OCI-LY1 (cell line): ENCODE data around the gene RSPH9.

Experiments used
- H2AFZ ChIP-seq: fragments of 200-600 bp; sonication (generic), shearing (Covaris generic); 2 replicates; pipeline ENCODE4 v1.6.0; 2014; ENCODE audit warnings: antibody characterized with exemption, mild to moderate bottlenecking, low read length
- H3F3A ChIP-seq: fragments of 200-600 bp; sonication (generic), shearing (Covaris generic); 2 replicates; pipeline ENCODE4 v1.6.0; 2014; ENCODE audit warnings: mild to moderate bottlenecking, antibody characterized with exemption, low read length, moderate library complexity; ENCODE audit not compliant: insufficient read depth
- H3K27ac ChIP-seq: fragments of 200-600 bp; sonication (generic); 2 replicates; pipeline ENCODE4 v1.5.1; 2014; ENCODE audit warnings: low read length, mixed run types, mild to moderate bottlenecking, low read depth; ENCODE audit not compliant: poor library complexity, severe bottlenecking
- H3K27me3 ChIP-seq: fragments of 200-600 bp; sonication (generic); 2 replicates; pipeline ENCODE4 v1.6.0; 2014; ENCODE audit warnings: antibody characterized with exemption, mild to moderate bottlenecking, low read length, moderate library complexity; ENCODE audit not compliant: insufficient read depth
- H3K36me3 ChIP-seq: fragments of 200-600 bp; sonication (generic); 2 replicates; pipeline ENCODE4 v1.6.1; 2014; ENCODE audit warnings: mild to moderate bottlenecking, antibody characterized with exemption, low read length, moderate library complexity, mixed read lengths; ENCODE audit not compliant: insufficient read depth
- H3K4me1 ChIP-seq: fragments of 200-600 bp; sonication (generic); 2 replicates; pipeline ENCODE4 v1.5.1; 2014; ENCODE audit warnings: mild to moderate bottlenecking, low read length, moderate library complexity; ENCODE audit not compliant: insufficient read depth, severe bottlenecking
- H3K4me2 ChIP-seq: fragments of 200-600 bp; sonication (generic), shearing (Covaris generic); 2 replicates; pipeline ENCODE4 v1.6.1; 2014; ENCODE audit warnings: low read length
- H3K4me3 ChIP-seq: fragments of 200-600 bp; sonication (generic); 2 replicates; pipeline ENCODE4 v1.5.1; 2014; ENCODE audit warnings: low read length, low read depth, mild to moderate bottlenecking, mixed read lengths; ENCODE audit not compliant: poor library complexity, severe bottlenecking
- H3K79me2 ChIP-seq: fragments of 200-600 bp; shearing (Covaris generic); 2 replicates; pipeline ENCODE4 v1.6.1; 2016; ENCODE audit warnings: mixed run types, low read length, mixed read lengths; ENCODE audit not compliant: insufficient read depth
- H3K9ac ChIP-seq: fragments of 200-600 bp; sonication (generic), shearing (Covaris generic); 2 replicates; pipeline ENCODE4 v1.6.1; 2014; ENCODE audit warnings: mild to moderate bottlenecking, low read length, mixed read lengths
- H3K9me2 ChIP-seq: fragments of 200-600 bp; sonication (generic), shearing (Covaris generic); 2 replicates; pipeline ENCODE4 v1.6.1; 2014; ENCODE audit warnings: low read depth, mild to moderate bottlenecking, low read length, mixed read lengths
- H3K9me3 ChIP-seq: fragments of 200-600 bp; shearing (Covaris generic); 2 replicates; pipeline ENCODE4 v1.6.1; 2014; ENCODE audit warnings: low read length, mixed read lengths
- H4K20me1 ChIP-seq: fragments of 200-600 bp; sonication (generic), shearing (Covaris generic); 2 replicates; pipeline ENCODE4 v1.6.0; 2016; ENCODE audit warnings: mild to moderate bottlenecking, low read length; ENCODE audit not compliant: insufficient read depth
- EZH2 ChIP-seq: fragments of 200-600 bp; sonication (generic), shearing (Covaris generic); IDR thresholded peaks from 2 replicates; pipeline ENCODE4 v1.8.0; 2017; ENCODE audit warnings: borderline replicate concordance, mixed run types, mild to moderate bottlenecking, antibody characterized with exemption, low read length, moderate library complexity, mixed read lengths
- TF ChIP-seq, protein P1 (sequence below): fragments of 200-600 bp; sonication (generic), shearing (Covaris generic); IDR thresholded peaks from 2 replicates; pipeline ENCODE4 v1.5.1; 2017; ENCODE audit warnings: mild to moderate bottlenecking, antibody characterized with exemption, low read length, moderate library complexity, mixed read lengths

Gene RSPH9

DNA sequence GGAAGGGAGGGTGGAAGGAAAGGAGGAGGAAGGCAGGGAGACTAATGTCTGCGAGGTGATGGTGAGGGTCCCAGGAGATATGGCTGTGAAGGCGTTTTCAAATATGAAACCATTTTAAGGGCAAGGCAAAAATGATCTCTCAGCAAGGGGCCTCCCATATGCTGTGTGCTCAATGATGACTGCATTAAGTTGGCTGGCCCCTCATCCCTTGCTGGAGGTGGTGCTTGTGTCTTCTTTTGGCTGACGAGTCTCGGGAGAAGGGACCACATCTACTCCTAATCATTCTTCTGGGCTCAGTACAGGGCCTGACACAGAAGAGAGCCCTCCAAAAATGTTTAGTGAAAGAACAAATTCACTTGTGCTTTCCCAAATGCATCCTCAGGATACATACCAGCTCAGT lies 65.7 kb downstream of the RSPH9 start:
- Histone ChIP-seq H3K9me2 (no peaks in the 10 kb centered on the region), H3K36me3 (no peaks in the 10 kb centered on the region), H3K27ac (no peak overlapping the region), H3K4me1 (peaks cover 33% of the 10 kb centered on the region), H3K9ac (no peak overlapping the region), H4K20me1 (no peaks in the 10 kb centered on the region), H3K27me3 (no peaks in the 10 kb centered on the region), H3K4me3 (no peak overlapping the region), H3K79me2 (no peaks in the 10 kb centered on the region), H3K9me3 (no peaks in the 10 kb centered on the region), H3F3A (no peaks in the 10 kb centered on the region), H3K4me2 (no peak overlapping the region), H2AFZ (no peak overlapping the region)
- TF ChIP-seq, protein P1, sequence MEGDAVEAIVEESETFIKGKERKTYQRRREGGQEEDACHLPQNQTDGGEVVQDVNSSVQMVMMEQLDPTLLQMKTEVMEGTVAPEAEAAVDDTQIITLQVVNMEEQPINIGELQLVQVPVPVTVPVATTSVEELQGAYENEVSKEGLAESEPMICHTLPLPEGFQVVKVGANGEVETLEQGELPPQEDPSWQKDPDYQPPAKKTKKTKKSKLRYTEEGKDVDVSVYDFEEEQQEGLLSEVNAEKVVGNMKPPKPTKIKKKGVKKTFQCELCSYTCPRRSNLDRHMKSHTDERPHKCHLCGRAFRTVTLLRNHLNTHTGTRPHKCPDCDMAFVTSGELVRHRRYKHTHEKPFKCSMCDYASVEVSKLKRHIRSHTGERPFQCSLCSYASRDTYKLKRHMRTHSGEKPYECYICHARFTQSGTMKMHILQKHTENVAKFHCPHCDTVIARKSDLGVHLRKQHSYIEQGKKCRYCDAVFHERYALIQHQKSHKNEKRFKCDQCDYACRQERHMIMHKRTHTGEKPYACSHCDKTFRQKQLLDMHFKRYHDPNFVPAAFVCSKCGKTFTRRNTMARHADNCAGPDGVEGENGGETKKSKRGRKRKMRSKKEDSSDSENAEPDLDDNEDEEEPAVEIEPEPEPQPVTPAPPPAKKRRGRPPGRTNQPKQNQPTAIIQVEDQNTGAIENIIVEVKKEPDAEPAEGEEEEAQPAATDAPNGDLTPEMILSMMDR = no peak
- TF ChIP-seq EZH2 = no peak

DNA sequence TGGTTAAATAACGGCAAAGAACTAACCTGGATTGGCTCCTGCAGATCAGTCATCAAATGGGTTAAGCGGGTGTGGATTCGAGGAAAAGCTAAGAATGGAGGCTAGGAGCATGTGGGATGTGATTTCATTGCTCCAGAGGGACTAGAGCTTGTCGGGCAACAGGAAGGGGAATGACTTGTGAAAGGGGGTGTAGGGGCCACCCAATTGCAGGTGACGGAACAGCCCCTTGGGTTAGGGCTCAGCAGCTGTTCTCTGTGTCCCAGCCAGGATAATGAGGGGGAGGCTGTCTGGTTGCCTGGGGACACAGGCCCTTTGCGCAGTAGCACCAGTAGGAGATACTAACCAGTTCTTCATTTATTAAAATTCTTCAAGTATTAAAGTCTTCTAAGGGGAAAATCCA lies 67.7 kb downstream of the RSPH9 start:
- Histone ChIP-seq H3F3A (no peaks in the 10 kb centered on the region), H3K79me2 (no peaks in the 10 kb centered on the region), H3K9me3 (no peaks in the 10 kb centered on the region), H3K36me3 (no peaks in the 10 kb centered on the region), H3K4me2 (no peak overlapping the region), H4K20me1 (no peaks in the 10 kb centered on the region), H3K9ac (no peak overlapping the region), H2AFZ (no peak overlapping the region), H3K4me3 (no peak overlapping the region), H3K9me2 (no peaks in the 10 kb centered on the region), H3K27me3 (no peaks in the 10 kb centered on the region), H3K4me1 (peaks cover 28% of the 10 kb centered on the region), H3K27ac (no peak overlapping the region)
- TF ChIP-seq, protein P1 = no peak
- TF ChIP-seq EZH2 = no peak

- Histone ChIP-seq H3K4me3 (no peak overlapping the region), H4K20me1 (no peaks in the 10 kb centered on the region), H3K36me3 (no peaks in the 10 kb centered on the region), H3K4me1 (peaks cover 28% of the 10 kb centered on the region), H3K4me2 (no peak overlapping the region; the same call in 1 of the 2 replicates), H3K27me3 (no peaks in the 10 kb centered on the region), H3K9me3 (no peaks in the 10 kb centered on the region), H2AFZ (no peak overlapping the region), H3K79me2 (no peaks in the 10 kb centered on the region), H3F3A (no peaks in the 10 kb centered on the region), H3K9me2 (no peaks in the 10 kb centered on the region), H3K9ac (no peak overlapping the region), H3K27ac (peak overlapping the region; percentile 41)
- TF ChIP-seq, protein P1 = no peak
- no peak for TF ChIP-seq EZH2
Measured at GRCh38 chr6:43713643-43714310, 68.9 kb downstream of the RSPH9 start.
